ENCODE data around the gene RELL1.
A peak's percentile ranks its signal among the peaks of the same experiment; 100 is the strongest.

Gene RELL1

DNA sequence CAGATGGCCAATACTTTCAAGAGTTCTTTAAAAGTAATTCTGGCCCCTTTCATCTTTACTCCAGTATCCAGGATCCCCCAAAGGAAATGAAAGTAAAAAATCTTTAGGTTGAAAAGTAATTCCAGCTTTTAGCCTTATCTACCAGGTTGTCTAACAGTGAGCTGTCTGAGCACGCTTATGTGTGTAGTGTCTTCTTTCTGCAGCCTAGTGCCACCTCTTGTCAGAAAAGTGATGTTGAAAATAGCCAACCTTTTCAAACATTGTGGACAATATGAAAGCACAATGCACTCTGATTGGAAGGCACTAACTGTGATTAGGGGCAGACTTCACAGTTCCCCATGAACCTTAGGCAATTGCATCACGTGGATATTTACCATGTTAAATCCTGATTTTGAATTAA is 92.1 kb downstream of the RELL1 start:
- DNase-seq = peak in 1 of 3 experiments; percentile 3

GRCh38 chr4:37591349-37591748 is 94.8 kb downstream of the RELL1 start:
- no peak for DNase-seq

GRCh38 chr4:37590016-37590415 is 96.2 kb downstream of the RELL1 start:
- DNase-seq = no peak

DNA sequence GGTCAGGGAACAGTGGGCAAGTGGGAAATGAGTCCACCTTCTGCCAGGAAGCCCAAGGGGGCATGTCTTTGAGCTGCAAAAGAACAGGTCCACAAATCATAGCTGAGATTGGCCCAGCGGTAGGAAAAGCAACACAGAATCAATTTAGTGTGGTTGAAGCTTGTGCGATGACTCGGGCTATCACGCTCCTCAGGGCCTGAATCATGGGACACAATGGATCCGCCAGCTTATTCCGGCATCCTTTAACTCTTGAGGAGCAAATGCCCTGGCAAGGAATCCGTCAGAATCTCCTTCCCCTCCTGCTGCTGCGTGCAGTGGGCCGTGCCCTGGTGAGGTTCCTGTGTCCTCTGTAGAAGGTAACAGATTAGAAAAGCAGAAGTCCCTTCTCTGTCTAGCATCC is 98.0 kb downstream of the RELL1 start:
- no peak for DNase-seq

GRCh38 chr4:37586194-37586593 is 100.0 kb downstream of the RELL1 start:
- DNase-seq = no peak

DNA sequence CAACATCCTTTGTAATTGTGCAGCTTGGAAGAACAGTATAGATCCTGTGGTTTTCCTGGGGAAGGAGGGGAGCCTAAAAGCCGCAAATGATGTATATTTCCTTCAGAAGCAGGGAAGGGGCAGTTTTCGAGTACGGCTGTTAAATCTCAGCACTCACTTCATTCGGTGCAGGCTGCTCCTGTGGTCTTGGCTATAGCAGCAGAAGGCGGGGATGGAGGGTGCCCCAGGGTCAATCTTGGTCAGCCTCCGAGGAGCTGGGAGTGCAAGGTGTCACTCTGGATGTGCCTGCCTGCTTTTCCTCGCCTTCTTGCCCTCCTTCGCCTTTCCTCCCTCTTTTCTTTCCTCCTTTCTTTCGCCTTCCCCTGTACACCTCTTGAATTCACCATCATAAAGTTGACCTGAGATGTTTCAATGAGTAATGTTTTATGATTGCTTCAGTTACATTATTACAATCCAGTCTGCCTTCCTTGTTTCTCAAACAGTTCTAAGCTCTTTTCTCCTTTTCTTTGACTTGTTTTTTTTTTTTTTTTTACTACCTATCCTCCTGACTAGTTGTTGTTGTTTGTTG is 101.6 kb downstream of the RELL1 start:
- DNase-seq = no peak

DNA sequence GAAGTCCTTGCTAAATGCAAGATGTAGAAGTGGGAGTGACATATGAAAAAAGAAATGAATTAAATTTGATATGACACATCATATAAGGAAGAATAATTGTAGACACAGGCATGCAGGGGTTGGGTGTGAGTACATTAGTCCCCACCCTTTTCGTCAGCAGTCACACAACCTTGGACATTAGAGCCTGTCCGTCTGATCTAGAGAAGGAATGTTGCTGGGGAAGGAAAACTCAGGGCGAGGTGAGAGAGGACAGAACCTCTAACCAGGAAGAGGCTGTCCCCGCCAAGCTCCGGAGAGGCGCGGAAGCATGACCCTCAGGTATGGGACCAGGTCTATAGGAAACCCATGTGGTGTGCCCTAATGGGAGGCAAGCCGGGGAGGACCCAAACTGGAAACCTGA is 102.1 kb downstream of the RELL1 start:
- DNase-seq = no peak

- DNase-seq = no peak
Measured at GRCh38 chr4:37573566-37573965, 112.6 kb downstream of the RELL1 start.

GRCh38 chr4:37568489-37568888 is 117.7 kb downstream of the RELL1 start:
- DNase-seq = no peak

- no peak for DNase-seq
Measured at GRCh38 chr4:37567836-37568235, 118.3 kb downstream of the RELL1 start.

DNA sequence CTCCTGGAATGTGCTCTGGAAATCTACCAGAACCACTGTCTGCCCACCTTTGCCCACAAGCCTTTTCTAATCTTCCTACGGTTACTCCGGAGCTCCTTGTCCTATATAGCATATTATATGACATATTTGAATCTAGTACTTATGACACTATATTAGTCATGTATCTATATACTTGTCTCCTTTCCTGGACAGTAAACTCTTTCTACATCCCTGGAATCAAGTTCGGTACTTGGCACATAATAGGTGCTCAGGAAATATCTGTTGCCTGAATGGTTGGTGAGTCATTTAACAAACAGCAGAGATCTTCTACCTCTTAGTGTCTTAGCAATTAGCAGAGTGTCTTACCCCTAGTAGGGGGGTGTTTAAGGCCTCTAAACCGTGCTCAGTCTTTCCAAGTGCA is 123.6 kb downstream of the RELL1 start:
- DNase-seq = no peak

DNA sequence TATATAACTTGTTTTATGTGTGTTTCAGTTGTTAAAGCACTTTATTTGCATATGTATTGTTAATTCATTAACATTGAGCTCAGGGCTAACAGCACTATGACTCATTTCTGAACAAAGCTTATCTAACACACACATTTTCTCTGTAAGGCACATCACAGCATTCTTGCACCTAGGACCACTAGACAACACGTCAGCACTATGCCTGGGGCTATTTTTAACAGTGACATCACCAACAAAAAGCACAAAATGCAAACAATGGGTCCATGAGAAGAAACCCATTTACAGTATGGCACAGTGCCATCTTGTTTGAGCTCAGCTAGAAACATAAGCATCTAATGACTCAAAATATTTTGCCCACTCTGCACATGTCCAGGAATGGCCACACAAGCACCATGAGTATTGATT is 124.4 kb downstream of the RELL1 start:
- peak in 2 of 3 experiments; percentile 20 to 40 for DNase-seq

- no peak for DNase-seq
Measured at GRCh38 chr4:37561196-37561802, 124.9 kb downstream of the RELL1 start.

Data from NCI-H1417 (cell line).